ENCODE measurements around the gene KLHL20. TPM values are rescaled to one million over a fixed set of nuclear protein-coding genes. Genes with fewer than 3 reads are reported as not detected.

KLHL20 gene
- total and polyA plus RNA-seq, 8 donors: 23.9 to 31.7 (median 28.7) TPM

GRCh38 chr1:173823781-173824314, 109.1 kb downstream of the KLHL20 start:
- no peak for TF ChIP-seq CTCF (IDR thresholded peaks at IDR 0.05)
- Histone ChIP-seq H3K4me3 (peak overlapping the region; percentile 71 to 83), H3K27me3 (no peaks in the 10 kb centered on the region), H3K36me3 (no peaks in the 10 kb centered on the region), H3K9me3 (no peaks in the 10 kb centered on the region), H3K27ac (peak overlapping the region; percentile 95 to 97), H3K4me1 (peaks cover 2 to 32% of the 10 kb centered on the region in 2 donors)
- ATAC-seq: no peak
- DNase-seq: no peak
- intact Hi-C loops (cut with DNase I): no loop called here

DNA sequence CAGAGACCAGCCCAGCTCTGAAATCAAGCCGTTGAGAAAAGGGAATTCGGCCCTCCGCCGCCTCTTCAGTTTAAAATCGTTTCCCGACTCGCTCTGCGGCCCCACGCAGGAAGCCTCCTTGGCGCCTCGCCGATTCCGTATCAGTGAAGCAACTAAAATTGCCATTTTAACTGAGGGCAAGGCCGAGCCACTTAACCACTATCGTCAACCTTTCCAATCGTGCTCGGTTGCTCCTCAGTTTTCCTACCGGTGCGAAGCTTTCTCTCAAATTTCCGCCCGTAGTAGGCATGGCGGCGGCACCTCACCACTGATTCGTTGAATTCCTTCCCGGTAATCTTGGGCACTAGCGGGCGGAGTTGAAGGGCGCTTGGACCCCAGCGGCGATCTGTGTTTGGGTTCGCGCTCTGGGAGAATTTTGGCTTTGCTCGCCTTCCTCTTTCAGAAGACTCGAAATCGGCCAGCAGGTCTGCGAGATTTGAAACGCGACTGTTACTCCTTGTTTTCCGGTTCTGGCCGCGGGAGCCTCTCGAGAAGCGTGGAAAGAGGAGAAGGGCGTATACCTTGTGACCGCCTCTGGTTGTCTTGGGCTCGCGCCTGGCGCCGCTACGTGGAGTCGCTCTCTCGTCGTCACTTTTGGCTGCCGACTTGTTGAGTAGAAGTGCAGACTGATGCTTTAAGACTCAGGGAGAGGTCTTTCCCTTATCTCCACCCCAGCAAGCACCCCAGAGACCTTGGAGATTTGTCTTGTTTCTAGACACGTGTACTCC, 109.7 kb downstream of the KLHL20 start, which contains the start of the genes CENPL and DARS2:
CENPL (minus strand) TSS at position 569 of the 767 bp plus-strand sequence. CDS start 13,584 bp downstream, outside the sequence.
DARS2 (plus strand) TSS at position 359 of the 767 bp plus-strand sequence. CDS start 557 bp downstream, outside the sequence.
- no peak for TF ChIP-seq CTCF (IDR thresholded peaks at IDR 0.05)
- peak; percentile 98 for ATAC-seq
- DNase-seq: peak; percentile 94 to 99 (median 96)
- intact Hi-C loops (cut with DNase I): no loop called here
- Histone ChIP-seq H3K9me3 (no peaks in the 10 kb centered on the region), H3K27me3 (no peaks in the 10 kb centered on the region), H3K36me3 (peaks cover 0 to 3% of the 10 kb centered on the region in 2 donors), H3K4me1 (peaks cover 2 to 32% of the 10 kb centered on the region in 2 donors), H3K27ac (peak within 1 kb of the TSS; percentile 95 to 97), H3K4me3 (peak within 1 kb of the TSS; percentile 71 to 83)

GRCh38 chr1:173827611-173828010, 112.8 kb downstream of the KLHL20 start:
- H3K27me3 ChIP-seq: no peaks in the 10 kb centered on the region
- DNase-seq (no peak), ATAC-seq (no peak)
- no peak overlapping the region for H3K4me3 ChIP-seq
- H3K9me3 ChIP-seq: no peaks in the 10 kb centered on the region
- peaks cover 0 to 27% of the 10 kb centered on the region in 2 donors for H3K36me3 ChIP-seq
- peaks cover 2 to 26% of the 10 kb centered on the region in 2 donors for H3K4me1 ChIP-seq
- no peak for TF ChIP-seq CTCF (IDR thresholded peaks at IDR 0.05)
- no peak overlapping the region for H3K27ac ChIP-seq
- intact Hi-C loops (cut with DNase I): no loop called here

DNA sequence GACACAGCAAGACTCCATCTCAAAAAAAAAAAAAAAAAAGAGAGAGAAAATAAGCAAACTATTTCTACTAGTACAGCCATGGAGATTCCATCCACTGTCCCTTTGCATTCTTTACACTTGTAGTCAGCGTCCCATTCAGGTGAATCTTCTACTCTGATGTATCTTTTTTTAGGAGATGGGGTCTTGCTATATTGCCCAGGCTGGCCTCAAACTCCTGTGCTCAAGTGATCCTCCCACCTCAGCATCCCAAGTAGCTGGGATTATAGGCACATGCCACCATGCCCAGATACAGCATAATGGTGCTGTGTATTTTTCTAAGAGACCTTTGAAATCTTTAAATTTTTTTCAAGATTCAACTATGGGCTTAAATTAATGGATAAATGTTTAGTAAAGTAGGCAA, 118.0 kb downstream of the KLHL20 start:
- Histone ChIP-seq H3K27ac (no peak overlapping the region), H3K4me3 (no peak overlapping the region), H3K9me3 (no peaks in the 10 kb centered on the region), H3K4me1 (no peaks in the 10 kb centered on the region), H3K36me3 (peaks cover 0 to 78% of the 10 kb centered on the region in 2 donors), H3K27me3 (no peaks in the 10 kb centered on the region)
- no peak for ATAC-seq
- no peak for DNase-seq
- TF ChIP-seq CTCF (IDR thresholded peaks at IDR 0.05): no peak
- intact Hi-C loops (cut with DNase I): no loop called here

Other genes starting within 250 kb of the KLHL20 start
- gene PRDX6, start 237.6 kb upstream of the KLHL20 start, total RNA-seq: 100 to 1,000 TPM; 251 to 263 TPM
- gene PRDX6, start 237.6 kb upstream of the KLHL20 start, polyA plus RNA-seq (ENCODE audit: insufficient read length in 6 of 6): 100 to 1,000 TPM; 236 to 279 (median 258) TPM
- under 1 TPM; 0.35 to 0.47 TPM for gene SLC9C2, start 111.9 kb upstream of the KLHL20 start, total RNA-seq
- gene SLC9C2, start 111.9 kb upstream of the KLHL20 start, polyA plus RNA-seq (ENCODE audit: insufficient read length in 6 of 6): under 1 TPM; 0.14 to 0.86 (median 0.39) TPM
- gene TEX50, start 79.6 kb upstream of the KLHL20 start, total RNA-seq: not detected
- not detected for gene TEX50, start 79.6 kb upstream of the KLHL20 start, polyA plus RNA-seq (ENCODE audit: insufficient read length in 6 of 6)
- 1 to 10 TPM; 1.7 to 4.1 TPM for gene ANKRD45, start 45.1 kb upstream of the KLHL20 start, total RNA-seq
- gene ANKRD45, start 45.1 kb upstream of the KLHL20 start, polyA plus RNA-seq (ENCODE audit: insufficient read length in 6 of 6): 1 to 10 TPM; 2.2 to 5.2 (median 3.5) TPM
- gene DARS2, start 109.7 kb downstream of the KLHL20 start, total RNA-seq: 10 to 100 TPM; 20.5 to 21.1 TPM
- 10 to 100 TPM; 19.9 to 24.7 (median 21.9) TPM for gene DARS2, start 109.7 kb downstream of the KLHL20 start, polyA plus RNA-seq (ENCODE audit: insufficient read length in 6 of 6)
- gene CENPL, start 109.9 kb downstream of the KLHL20 start, total RNA-seq: 1 to 10 TPM; 7.2 to 8.3 TPM
- gene CENPL, start 109.9 kb downstream of the KLHL20 start, polyA plus RNA-seq (ENCODE audit: insufficient read length in 6 of 6): 10 to 100 TPM; 11.0 to 19.0 (median 12.9) TPM
- 100 to 1,000 TPM; 260 to 261 TPM for gene GAS5, start 153.0 kb downstream of the KLHL20 start, total RNA-seq
- gene GAS5, start 153.0 kb downstream of the KLHL20 start, polyA plus RNA-seq (ENCODE audit: insufficient read length in 6 of 6): 1,000 to 10,000 TPM in 1 of 6 donors, 100 to 1,000 TPM in 5; 720 to 1,064 (median 828) TPM
- gene ZBTB37, start 153.4 kb downstream of the KLHL20 start, total RNA-seq: 10 to 100 TPM; 10.0 to 11.6 TPM
- 10 to 100 TPM; 10.4 to 13.3 (median 12.6) TPM for gene ZBTB37, start 153.4 kb downstream of the KLHL20 start, polyA plus RNA-seq (ENCODE audit: insufficient read length in 6 of 6)
- gene SERPINC1, start 202.3 kb downstream of the KLHL20 start, total RNA-seq: under 1 TPM; 0.29 to 0.44 TPM
- gene SERPINC1, start 202.3 kb downstream of the KLHL20 start, polyA plus RNA-seq (ENCODE audit: insufficient read length in 6 of 6): under 1 TPM in 5 of 6 donors, not detected in 1; 0.13 to 0.54 (median 0.43) TPM

Data from left lung (tissue), 10 donors.